GM21786 (cell line): Measurements from ENCODE around the gene LIMCH1.
"Not testable (repeated sequence)": the region's sequence is repeated elsewhere in the genome, so short reads cannot be mapped to it uniquely, and the experiment has no call there.

Experiments
- ATAC-seq: cut with Tn5 transposase; IDR thresholded peaks from one replicate; pipeline ENCODE4 v1.9.1; 2021; ENCODE audit not compliant: unreplicated experiment

The LIMCH1 gene

DNA sequence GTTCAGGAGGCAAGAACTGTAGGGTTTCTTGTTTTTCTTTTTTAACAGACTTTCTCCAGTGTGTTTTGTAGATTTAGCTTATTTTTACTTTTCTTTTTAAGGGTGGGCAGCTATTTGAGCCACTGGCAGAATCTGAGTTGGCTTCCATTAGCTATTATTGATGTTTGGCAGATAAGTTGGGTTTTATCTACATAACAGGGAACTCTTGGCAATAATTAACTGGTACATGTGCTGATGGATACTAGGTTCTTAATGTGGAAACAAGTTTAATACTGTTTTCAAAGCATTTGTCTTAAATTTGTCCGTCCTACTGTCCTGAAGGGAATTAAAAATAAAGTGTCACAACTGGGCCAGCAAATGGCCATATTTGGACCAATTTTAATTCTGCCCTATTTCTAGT lies 130.1 kb downstream of the LIMCH1 start:
- ATAC-seq = no peak

DNA sequence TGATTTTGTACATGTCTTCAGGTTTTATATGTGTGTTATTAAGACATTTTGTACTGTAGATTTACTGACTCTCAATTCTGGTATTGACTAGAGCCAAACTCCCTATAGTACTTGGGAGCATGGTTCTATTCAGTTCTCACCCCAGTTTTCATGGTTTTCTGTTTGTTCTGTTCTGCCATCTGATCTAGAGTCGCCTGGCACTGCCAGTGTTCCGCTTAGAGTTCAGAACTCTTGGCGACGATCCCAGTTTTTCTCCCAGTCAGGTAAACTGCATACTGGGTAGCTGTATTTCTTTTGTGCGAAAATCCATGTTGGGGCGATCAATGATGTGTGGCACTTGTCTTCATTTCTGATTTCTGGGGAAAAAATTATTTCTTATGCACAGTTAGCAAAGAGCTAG lies 132.6 kb downstream of the LIMCH1 start:
- ATAC-seq = no peak

DNA sequence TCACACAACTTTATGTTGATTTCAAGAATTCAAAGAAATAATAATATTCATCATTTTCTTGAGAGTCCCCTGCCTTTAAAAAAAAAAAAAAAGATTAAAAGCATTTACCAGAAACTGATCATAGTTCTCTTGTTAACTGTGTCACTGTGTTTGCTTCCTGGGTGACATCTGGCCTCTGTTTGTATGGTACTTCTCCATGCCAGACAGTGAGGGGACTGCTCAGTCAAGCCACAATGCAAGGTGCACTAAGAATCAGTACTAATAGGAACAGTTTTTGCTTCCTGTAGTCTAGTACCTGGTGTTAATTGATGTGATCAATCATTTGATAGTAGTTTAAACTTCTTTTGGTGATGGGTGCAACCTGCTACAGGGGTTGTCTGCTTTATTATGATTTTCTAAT lies 133.0 kb downstream of the LIMCH1 start:
- ATAC-seq = no peak

DNA sequence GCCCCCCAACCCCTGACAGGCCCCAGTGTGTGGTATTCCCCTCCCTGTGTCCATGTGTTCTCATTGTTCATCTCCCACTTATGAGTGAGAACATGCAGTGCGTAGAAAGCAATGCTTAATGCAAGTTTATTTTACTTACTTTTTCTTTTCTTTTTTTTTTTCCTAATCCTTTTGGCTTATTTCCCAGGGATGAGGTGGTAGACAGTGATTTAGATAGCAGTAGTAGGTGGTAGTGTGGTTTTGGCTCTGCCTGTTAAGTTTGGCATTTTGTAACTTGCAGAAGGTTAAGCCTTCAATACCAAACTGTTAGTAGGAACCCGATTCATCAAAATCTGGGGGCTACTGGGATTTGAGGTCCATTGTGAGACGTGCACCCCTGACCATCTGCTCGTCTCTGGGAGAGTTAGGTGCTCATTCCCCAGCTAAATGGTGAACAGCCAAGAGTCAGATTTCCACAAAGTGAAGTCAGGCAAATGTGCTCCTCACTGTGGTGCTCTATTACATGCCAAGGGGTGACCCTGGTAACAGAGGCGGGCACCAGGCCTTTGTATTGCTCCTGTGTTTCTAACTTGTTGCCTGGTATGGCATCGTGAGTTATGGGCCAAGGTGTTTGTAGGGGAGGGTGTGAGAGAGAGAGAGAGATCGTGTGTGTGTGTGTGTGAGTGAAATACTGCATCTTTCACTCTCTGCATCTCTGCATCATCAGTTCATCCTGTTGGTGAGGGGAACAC lies 140.3 kb downstream of the LIMCH1 start:
- ATAC-seq = no peak

DNA sequence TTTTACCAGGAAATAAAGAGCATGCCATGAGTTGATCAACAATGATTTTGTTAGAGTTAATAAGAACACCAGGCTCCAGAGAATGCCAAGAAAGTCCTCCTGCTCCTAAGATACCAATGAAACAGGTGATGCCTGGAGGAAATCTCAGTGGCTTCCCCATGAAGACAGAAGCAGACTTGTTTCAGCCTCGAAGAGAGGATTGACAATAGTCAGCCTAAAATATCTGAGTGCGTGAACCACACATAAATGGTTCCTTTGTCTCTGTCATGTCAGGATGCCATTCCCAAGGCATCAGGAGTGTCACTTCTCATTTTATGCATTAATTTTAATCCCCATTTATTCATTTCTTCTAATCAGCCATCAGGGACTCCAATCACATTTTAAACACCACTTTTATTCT lies 141.0 kb downstream of the LIMCH1 start:
- no peak for ATAC-seq

DNA sequence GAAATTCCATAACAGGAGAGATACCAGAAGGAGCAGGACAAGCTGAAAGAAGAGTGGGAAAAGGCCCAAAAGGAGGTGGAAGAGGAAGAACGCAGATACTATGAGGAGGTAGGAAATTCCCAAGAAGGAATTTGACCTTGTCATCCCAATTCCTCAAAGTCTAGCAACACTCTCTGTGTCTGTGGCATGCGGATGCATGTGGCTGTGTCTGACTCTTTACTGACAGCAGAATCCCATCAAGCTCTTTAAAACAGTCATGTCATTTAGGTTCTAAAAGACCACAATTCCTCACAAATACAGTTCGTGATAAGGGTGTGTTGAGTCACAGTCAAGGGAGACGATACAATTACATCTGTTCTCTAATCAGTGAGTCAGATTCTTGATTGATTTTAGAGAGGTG lies 142.0 kb downstream of the LIMCH1 start:
- ATAC-seq = no peak

DNA sequence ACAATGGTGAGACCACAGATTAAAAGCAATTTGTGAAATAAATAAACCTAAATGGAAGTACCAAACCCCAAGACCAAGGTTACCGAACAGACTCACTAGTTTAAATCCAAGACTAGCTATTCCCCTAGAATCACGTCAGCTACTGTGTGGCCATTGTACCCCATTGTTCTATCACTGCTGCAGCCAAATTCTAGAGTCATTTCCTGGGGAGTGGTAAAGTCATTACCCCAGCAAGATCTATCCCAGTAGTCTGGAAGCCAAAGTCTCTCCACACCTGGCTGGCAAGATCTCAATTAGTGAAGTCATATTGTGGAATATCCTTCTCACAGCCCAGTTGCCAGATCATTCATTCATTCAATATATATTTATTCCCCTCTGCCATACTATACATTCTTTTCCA lies 143.1 kb downstream of the LIMCH1 start:
- no peak for ATAC-seq

DNA sequence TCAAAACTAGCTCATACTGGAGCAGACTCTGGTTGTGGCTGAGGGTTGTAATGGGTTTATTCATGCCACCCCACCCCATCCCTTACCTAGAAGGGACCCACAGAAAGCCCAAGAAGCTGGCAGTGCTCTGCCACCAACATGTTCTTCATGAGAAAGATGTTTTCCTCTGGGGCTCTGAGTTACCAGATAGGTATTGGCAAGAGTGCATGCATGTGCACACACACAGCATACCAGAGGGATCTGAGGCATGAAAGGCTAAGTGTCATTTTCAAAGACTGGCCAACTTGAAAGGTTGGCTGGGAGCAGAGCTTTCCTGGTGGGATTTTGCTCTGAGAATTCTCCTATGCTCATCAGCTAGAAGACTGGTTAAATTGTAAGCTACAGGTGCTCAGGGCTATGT lies 145.4 kb downstream of the LIMCH1 start:
- ATAC-seq = no peak

DNA sequence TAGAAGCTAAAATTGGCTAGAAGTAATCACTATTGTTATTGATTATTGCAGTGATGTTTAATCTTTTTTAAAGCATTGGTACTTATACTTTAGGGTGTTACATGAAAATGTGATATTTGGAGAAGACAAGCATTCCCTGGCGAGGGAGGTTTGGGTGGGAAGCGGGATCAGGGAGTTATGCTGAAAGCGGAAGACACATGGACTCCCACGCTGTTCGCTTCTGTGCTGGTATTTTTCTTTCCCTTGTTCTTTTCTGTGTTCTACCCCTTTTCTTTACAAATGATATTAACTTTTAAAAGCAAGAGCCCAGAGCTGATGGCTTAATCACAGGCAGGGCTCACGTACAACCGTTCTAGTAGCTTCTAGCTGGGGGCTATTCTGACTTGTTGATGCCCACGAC lies 148.9 kb downstream of the LIMCH1 start:
- ATAC-seq = no peak

DNA sequence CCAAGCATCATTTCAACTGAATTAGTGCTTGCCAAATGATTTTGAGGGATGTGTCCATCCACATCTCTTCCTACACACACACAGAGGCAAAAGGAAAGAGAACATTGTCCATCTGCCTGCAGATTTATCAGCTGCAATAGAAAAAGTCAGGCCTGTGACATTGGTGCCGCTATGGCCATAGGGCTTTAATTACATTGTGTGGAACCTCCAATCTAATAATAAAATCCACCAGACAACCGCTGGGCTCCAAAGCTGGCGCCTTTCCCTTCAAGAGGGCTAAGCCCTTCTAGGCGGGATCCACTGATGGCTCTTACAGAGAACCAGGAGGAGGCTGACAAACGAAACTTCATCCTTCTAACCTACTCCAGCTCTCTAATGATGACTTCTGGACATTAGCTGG lies 150.0 kb downstream of the LIMCH1 start:
- ATAC-seq = no peak

DNA sequence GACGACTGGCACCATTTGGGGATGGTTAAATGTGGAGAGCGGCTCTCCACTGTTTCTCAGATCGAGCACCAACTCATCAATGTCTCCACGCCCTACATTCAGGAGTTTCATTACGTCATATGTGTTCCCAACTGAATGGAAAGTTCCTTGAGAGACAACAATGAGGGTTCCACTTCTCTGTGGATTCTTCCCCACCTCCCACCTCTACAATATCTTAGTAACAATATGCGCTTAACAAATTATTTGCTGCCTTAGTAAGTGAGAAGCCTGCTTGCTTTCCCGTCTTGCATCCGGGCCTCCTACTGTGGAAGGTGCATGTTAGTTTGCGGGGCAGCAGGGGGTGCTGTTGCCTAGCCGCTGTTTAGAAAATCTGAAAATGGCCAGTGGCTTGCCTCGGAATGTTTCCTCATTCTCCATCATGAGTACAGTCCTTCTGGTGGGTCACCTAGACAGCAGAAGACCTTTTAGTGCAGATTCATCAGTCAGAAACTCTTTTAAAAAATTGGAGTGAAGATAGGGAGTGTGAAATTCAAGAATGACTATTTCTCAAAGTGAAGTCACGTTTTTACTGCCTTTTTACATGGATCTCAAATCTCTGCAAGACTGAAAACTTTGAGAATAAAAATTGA lies 154.9 kb downstream of the LIMCH1 start:
- peak; percentile 71 for ATAC-seq

DNA sequence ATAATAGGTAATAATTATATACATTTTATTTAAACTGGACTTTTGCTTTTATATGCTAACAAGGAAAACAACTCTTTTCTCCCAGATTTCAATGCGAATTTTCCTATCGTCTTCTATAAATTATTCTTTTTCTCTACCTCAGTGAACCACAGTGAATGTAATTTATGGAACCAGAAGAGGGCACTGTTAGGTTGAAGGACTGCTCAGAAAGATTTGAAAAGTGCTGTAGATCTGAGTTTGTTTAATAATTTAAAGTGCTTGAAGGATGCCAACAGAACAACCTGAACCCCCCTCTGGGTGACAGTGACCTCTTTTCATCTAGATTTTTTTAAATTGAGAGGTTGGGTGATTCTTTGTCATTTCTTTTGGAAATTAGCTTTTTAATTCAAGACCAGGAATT lies 155.7 kb downstream of the LIMCH1 start:
- no peak for ATAC-seq

DNA sequence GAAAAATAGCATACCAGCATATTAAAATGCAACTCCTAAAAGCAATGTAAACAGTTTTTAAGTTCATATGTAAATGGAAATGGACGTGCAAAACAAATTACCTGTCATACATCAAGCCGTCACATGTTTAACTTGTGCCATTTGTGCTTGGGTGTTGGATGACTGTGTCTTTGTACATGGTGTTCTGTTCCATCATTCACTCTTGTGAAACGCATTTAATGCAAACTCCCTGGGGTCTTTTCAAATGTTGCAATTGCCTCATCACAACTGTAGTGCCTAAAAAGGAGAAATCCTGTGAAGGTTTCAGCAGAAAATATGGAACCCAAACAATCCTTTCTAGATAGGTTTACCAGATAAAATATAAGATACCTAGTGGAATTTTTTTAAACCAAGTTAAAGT lies 158.2 kb downstream of the LIMCH1 start:
- ATAC-seq = no peak

DNA sequence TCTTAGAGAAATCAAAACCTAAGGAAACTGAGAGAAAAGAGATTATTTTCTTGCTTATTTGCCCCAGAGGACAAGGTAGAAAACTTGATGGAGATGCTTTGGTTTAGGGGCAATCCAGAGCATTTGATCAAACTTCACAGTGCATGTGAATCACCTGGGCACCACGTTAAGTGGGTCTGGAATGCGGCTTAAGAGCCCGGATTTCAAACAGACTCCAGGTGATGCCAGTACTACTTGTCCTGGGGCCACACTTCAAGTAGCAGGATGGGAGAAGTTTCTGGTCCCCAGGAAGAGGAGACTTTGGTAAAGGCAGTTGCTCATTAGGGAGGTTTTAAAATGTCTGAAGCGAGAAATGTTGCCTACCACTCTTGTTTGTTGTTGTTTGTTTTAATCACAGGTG lies 158.8 kb downstream of the LIMCH1 start:
- no peak for ATAC-seq

DNA sequence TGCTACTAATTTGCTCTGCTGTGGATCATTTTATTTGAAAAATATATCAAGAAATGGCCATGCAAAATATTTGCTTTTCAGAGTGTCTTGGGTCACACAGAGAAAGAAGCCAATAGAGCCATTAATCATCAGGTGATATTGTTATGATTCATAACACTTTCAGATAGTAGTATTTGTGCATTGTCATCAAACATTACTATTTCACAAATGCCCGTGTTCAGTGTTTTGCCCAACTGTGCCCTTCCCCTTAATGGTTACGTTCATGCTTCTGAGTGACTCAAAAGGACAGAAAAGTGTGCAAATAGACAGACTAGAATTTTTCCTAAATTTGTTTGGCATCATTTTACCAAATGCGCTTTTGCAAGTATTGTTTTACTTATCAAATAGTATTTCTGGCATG lies 164.0 kb downstream of the LIMCH1 start:
- ATAC-seq = no peak

DNA sequence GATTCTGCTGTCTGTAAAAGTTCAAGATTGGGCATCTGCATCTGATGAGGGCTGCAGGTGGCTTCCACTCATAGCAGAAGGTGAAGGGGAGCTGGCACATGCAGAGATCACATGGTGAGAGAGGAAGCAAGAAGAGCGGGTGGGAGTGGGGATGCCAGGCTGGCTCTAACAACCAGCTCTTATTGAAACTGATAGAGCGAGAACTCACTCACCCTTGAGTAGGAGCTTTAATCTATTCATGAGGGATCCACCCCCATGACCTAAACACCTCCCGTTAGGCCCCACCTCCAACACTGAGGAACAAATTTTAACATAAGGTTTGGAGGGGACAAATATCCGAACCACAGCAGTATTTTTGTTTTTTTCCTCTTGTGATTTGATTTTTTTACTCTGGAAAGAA lies 164.8 kb downstream of the LIMCH1 start:
- ATAC-seq = no peak

DNA sequence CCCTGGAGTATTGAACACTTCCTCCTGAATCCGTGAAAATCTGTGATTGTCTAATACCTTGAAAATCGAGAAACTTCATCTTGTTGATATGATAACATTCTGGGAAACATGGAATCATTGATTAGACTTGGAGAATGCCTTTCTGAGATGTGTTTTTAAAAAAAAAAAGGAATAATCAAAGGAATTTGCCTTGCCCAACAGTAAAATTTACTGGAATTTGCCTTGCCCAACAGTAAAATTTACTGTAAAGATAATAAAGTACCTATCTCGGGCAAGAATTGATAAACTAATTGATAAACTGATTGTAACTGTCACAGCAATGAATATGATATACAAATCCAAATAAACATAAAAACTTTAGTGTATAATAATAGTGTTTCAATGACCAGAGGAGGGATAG lies 165.8 kb downstream of the LIMCH1 start:
- no peak for ATAC-seq

DNA sequence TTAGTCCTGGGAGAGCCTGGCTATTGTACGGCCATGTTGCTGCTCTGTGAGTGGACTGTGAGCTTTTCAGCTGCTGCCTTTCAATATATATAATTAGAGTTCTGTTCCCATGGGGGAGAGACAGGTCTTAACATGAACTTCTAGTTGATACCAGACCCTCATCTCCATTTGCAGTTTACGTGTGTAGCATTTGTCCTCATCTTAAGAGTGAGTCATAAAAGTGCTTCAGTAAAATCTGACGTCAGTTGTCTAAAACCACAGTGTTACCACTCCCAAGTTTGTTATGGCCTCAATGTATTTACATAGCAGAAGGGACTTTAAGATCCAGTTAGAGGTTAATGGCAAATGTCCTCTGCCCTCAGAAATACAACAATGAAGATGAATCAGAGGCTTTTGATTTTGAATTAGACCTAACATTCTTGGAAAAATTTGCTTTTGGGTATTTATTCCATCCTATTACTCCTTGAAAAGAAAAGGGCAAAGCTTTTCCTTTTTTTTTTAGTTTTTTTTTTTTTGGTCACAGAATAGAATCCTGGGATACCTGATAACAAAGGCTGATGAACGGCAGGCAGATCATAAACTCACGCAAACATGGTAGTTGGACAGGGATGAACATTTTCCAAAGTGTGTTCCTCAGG lies 172.0 kb downstream of the LIMCH1 start:
- ATAC-seq = no peak

DNA sequence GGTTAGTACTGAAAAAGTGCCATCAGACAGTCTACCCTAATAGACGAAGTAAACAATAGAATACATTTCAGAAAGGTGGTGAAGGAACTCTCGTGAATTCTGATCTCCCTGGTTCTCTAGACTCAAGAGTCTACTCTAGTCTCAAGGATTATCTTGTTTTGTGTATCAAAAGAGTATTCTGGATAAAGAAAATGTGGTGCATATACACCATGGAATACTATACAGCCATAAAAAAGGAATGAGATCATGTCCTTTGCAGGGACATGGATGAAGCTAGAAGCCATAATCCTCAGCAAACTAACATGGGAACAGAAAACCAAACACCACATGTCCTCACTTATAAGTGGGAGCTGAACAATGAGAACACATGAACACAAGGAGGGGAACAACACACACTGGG lies 173.7 kb downstream of the LIMCH1 start:
- not testable (repeated sequence) for ATAC-seq

DNA sequence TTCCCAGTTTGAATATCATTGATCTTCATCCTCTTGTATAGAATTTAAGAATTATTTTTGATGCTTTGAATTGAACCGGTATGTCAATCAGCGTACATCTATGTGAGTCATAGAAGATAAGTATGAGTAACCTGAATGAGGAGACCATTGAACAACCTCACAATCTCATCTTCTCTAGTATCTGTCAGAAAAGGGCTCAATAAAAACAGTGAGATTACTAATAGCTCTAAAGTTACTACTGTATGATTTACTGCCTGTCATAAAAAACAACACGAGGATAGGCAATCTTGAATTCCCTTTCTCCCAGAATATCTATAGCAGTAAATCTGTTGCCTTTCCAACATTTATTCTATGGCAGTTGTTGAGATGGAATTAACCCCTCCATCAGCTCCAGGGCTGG lies 174.5 kb downstream of the LIMCH1 start:
- ATAC-seq = no peak

DNA sequence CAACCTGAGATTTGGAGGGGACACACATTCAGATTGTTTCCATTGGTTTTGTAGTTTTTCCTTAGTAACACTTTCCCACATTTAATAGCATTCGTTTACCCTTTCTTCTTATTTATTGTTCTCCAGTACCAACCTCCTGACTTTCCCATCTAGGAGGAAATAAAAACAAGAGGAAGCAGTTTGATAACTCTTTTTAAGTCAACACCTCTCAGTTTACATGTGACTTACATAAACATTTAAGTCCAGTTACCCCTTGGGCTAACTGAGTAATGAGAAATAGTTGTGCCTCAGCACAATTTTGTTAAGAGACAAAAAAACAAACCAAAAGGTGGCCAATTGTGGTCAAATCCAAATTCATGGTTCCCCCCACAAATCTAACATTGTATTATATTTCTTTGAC lies 175.8 kb downstream of the LIMCH1 start:
- ATAC-seq = no peak

DNA sequence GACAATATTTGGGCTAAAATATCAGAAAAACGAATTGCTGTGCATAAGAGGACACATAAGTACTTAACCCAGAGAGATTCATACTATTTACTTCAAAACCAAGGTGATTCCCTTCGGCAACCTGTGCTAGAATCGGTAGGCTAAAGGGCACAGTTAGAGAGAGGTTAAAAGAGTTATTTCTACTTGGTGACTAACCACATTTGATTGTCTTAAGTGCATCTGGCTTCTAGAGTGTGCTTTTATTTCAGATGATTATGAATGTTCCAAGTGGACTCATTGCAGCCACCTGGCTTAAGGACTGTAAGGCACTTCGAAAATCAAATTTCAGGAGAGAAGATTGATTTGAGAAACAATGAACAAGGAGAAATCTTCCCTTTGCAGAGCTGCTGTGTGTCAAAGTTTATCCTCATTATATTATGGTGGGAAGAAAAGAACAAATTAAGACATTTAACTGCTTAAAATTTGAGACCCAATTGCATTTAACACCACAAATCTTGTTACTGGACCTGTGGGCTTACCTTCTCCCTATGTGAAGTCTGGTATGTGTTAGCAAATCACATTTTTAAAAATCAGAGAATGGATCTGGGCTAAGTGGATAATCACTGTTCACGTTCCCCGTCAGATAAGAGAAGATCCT lies 176.5 kb downstream of the LIMCH1 start:
- ATAC-seq = no peak
